Uterine smooth muscle cell (primary cell): Measurements from ENCODE around the gene TRIM49D2. TPM values are rescaled to one million over a fixed set of nuclear protein-coding genes. Genes with fewer than 3 reads are reported as not detected.

Source experiments
- total RNA-seq: library from RNA; depleted of rRNA; stranded (reverse); fragments of >200 nt; gene quantifications from 2 replicates; pipeline ENCODE4 v1.2.3, GENCODE V29; 2014

The TRIM49D2 gene, protein sequence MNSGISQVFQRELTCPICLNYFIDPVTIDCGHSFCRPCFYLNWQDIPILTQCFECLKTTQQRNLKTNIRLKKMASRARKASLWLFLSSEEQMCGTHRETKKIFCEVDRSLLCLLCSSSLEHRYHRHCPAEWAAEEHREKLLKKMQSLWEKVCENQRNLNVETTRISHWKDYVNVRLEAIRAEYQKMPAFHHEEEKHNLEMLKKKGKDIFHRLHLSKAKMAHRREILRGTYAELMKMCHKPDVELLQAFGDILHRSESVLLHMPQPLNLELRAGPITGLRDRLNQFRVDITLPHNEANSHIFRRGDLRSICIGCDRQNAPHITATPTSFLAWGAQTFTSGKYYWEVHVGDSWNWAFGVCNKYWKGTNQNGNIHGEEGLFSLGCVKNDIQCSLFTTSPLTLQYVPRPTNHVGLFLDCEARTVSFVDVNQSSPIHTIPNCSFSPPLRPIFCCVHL
- not detected in 2 replicates for total RNA-seq

DNA sequence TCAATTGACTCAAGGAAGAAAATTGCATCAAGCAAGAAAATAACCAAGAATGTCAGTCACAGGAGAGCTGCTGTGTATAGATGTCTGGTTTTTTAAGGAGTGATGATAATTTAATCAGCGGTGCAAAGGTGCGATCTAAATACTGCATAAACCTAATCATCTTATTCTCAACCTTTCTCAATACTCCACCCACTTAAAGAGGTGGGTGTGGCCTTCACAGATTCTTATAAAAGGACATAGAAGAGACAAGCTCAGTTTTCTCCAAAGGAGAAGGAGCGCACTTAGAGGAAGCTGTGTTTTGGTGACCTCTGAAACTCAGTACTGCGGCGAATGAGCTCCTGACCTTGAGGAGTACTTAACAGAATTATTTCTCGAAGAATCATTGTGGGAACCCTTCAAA, at the start of gene TRIM49D2:
TSS of gene TRIM49D2 (plus strand) at position 301 of the 400 bp plus-strand sequence. CDS start 2,698 bp downstream, outside the sequence.

GRCh38 chr11:89922195-89922660, 1.6 kb upstream of the TRIM49D2 start, which contains the start of gene TRIM49D1:
Gene TRIM49D1 (minus strand): TSS chr11:89922245. CDS start chr11:89917710, 4,535 bp downstream.

GRCh38 chr11:89965737-89966136, 41.9 kb downstream of the TRIM49D2 start, which contains the start of gene TRIM64:
Gene TRIM64 (plus strand): TSS chr11:89966037. CDS start chr11:89968504, 2,467 bp downstream.

Other genes with a start within 250 kb of the TRIM49D2 start
- not detected in 2 replicates for gene TRIM77, start 213.8 kb upstream of the TRIM49D2 start, total RNA-seq
- gene TRIM49, start 115.5 kb upstream of the TRIM49D2 start, total RNA-seq, result not detected in 2 replicates
- not detected in 2 replicates for gene TRIM64B, start 45.6 kb upstream of the TRIM49D2 start, total RNA-seq
- under 0.01 TPM in 1 of 2 replicates, not detected in the other for gene TRIM49D1, start 1.8 kb upstream of the TRIM49D2 start, total RNA-seq
- gene TRIM64, start 42.0 kb downstream of the TRIM49D2 start, total RNA-seq, result not detected in 2 replicates
- not detected in 2 replicates for gene TRIM49C, start 107.0 kb downstream of the TRIM49D2 start, total RNA-seq
- gene UBTFL1, start 161.9 kb downstream of the TRIM49D2 start, total RNA-seq, result not detected in 2 replicates
- gene NAALAD2, start 210.6 kb downstream of the TRIM49D2 start, total RNA-seq, result 1.7 and 5.6 TPM in 2 replicates